Calu3 (cell line): ENCODE data around the gene MOGAT3. TPM values are rescaled to one million over a fixed set of nuclear protein-coding genes. Genes with fewer than 3 reads are reported as not detected.
"Not testable (repeated sequence)": the region's sequence is repeated elsewhere in the genome, so short reads cannot be mapped to it uniquely, and the experiment has no call there.

Experiments
- BruUV-seq: library from RNA; stranded (reverse); fragments of 400-500 nt; replicated peaks from 2 replicates; lab custom pipeline; 2021; lab: Mats Ljungman, UMichigan
- CTCF ChIA-PET: fragments of 300-600 bp; sonication (Branson Sonifier 250); formaldehyde crosslinking; loops from one replicate; lab custom pipeline; 2022; ENCODE audit warnings: antibody characterized with exemption; lab: Charles Lee
- DNase-seq: peaks from one replicate; pipeline ENCODE4 v3.0.0; 2022
- H3K27ac Mint-ChIP-seq: one replicate; pipeline ENCODE4 v1.8.0; 2022; ENCODE audit warnings: mixed read lengths; ENCODE audit not compliant: unreplicated experiment
- H3K27me3 Mint-ChIP-seq: one replicate; pipeline ENCODE4 v1.8.0; 2022; ENCODE audit warnings: mixed read lengths; ENCODE audit not compliant: unreplicated experiment
- H3K36me3 Mint-ChIP-seq: one replicate; pipeline ENCODE4 v1.8.0; 2022; ENCODE audit warnings: mild to moderate bottlenecking, moderate library complexity, mixed read lengths; ENCODE audit not compliant: insufficient read depth, unreplicated experiment
- H3K4me1 Mint-ChIP-seq: one replicate; pipeline ENCODE4 v1.8.0; 2022; ENCODE audit warnings: mild to moderate bottlenecking, low read depth, mixed read lengths; ENCODE audit not compliant: unreplicated experiment
- H3K4me3 Mint-ChIP-seq: one replicate; pipeline ENCODE4 v1.8.0; 2022; ENCODE audit warnings: mild to moderate bottlenecking, low read depth, moderate library complexity, mixed read lengths; ENCODE audit not compliant: unreplicated experiment
- H3K9me3 Mint-ChIP-seq: one replicate; pipeline ENCODE4 v1.8.0; 2022; ENCODE audit warnings: low read depth, mixed read lengths; ENCODE audit not compliant: unreplicated experiment
- CTCF ChIP-seq: fragments of 200-600 bp; IDR thresholded peaks from one replicate; pipeline ENCODE4 v1.8.0; 2022; ENCODE audit warnings: antibody characterized with exemption; ENCODE audit not compliant: unreplicated experiment
- intact Hi-C: fragments of 100-400 bp; cut with micrococcal nuclease; formaldehyde crosslinking; loops from one replicate; pipeline ENCODE4 v1.10.0; 2022; ENCODE audit not compliant: unreplicated experiment
- total RNA-seq: library from RNA; stranded (reverse); gene quantifications from 2 replicates; pipeline ENCODE4 v1.2.3, GENCODE V29; 2022

The MOGAT3 gene
- total RNA-seq, 1 experiment from 2014 or later = not detected

GRCh38 chr7:101200504-101200861 lies 353 bp downstream of the MOGAT3 start:
- no peaks in the 10 kb centered on the region for H3K9me3 Mint-ChIP-seq
- H3K4me1 Mint-ChIP-seq = no peaks in the 10 kb centered on the region
- CTCF ChIA-PET = no interaction called here
- no peak for TF ChIP-seq CTCF
- peaks cover 38% of the 10 kb centered on the region for H3K27me3 Mint-ChIP-seq
- BruUV-seq = no TSS peak
- H3K4me3 Mint-ChIP-seq = no peak overlapping the region
- intact Hi-C loops = no loop called here
- no peaks in the 10 kb centered on the region for H3K36me3 Mint-ChIP-seq
- DNase-seq = no peak
- no peak overlapping the region for H3K27ac Mint-ChIP-seq

- CTCF ChIA-PET = interaction anchor here (0.7 kb wide), 1 partner anchor 18 kb away, joined by 3 read pairs; no protein-coding TSS in a partner anchor
- H3K4me1 Mint-ChIP-seq, H3K4me3 Mint-ChIP-seq, intact Hi-C loops, H3K27ac Mint-ChIP-seq, H3K9me3 Mint-ChIP-seq, H3K36me3 Mint-ChIP-seq, BruUV-seq, DNase-seq: not testable (repeated sequence)
- peaks cover 38% of the 10 kb centered on the region for H3K27me3 Mint-ChIP-seq
Measured at GRCh38 chr7:101199522-101199921, 1.3 kb downstream of the MOGAT3 start.

- Mint-ChIP-seq H3K27ac (no peak overlapping the region), H3K4me1 (no peaks in the 10 kb centered on the region), H3K4me3 (no peak overlapping the region), H3K36me3 (no peaks in the 10 kb centered on the region), H3K27me3 (peaks cover 29% of the 10 kb centered on the region), H3K9me3 (no peaks in the 10 kb centered on the region)
- CTCF ChIA-PET = no interaction called here
- BruUV-seq = no TSS peak
- no peak for TF ChIP-seq CTCF
- intact Hi-C loops = no loop called here
- DNase-seq = no peak
Measured at GRCh38 chr7:101198476-101198875, 2.4 kb downstream of the MOGAT3 start.

- CTCF ChIA-PET = no interaction called here
Measured at GRCh38 chr7:101197991-101198390, 2.8 kb downstream of the MOGAT3 start.

More at GRCh38 chr7:101197991-101198390, 2.8 kb downstream of the MOGAT3 start:
- BruUV-seq = no TSS peak
- intact Hi-C loops = no loop called here
- Mint-ChIP-seq H3K4me3 (no peak overlapping the region), H3K27ac (no peak overlapping the region), H3K36me3 (no peaks in the 10 kb centered on the region), H3K9me3 (no peaks in the 10 kb centered on the region), H3K4me1 (no peaks in the 10 kb centered on the region), H3K27me3 (peaks cover 25% of the 10 kb centered on the region)
- no peak for DNase-seq
- no peak for TF ChIP-seq CTCF
